MM.1S (cell line): ENCODE data around the gene SIGLEC5.

Source experiments
- CTCF ChIP-seq: fragments of 300-600 bp; sonication (generic); IDR thresholded peaks from 2 replicates; pipeline ENCODE4 v1.5.1; 2016; ENCODE audit warnings: antibody characterized with exemption, low read length, mixed read lengths
- EZH2phosphoT487 ChIP-seq: fragments of 300-600 bp; sonication (generic); IDR thresholded peaks from 2 replicates; pipeline ENCODE4 v1.6.1; 2018; ENCODE audit warnings: antibody characterized with exemption, low read length

GRCh38 chr19:51602189-51602854, 27.9 kb downstream of the SIGLEC5 start:
- TF ChIP-seq EZH2phosphoT487: no peak
- TF ChIP-seq CTCF: no peak
